ENCODE measurements around the gene ANO9. TPM values are rescaled to one million over a fixed set of nuclear protein-coding genes. Genes with fewer than 3 reads are reported as not detected.

Gene ANO9
- total and polyA plus RNA-seq, 9 donors: 0.12 to 11.4 (median 0.77) TPM

GRCh38 chr11:417652-418342, 24.0 kb downstream of the ANO9 start:
- H3K27ac ChIP-seq: no peak overlapping the region

DNA sequence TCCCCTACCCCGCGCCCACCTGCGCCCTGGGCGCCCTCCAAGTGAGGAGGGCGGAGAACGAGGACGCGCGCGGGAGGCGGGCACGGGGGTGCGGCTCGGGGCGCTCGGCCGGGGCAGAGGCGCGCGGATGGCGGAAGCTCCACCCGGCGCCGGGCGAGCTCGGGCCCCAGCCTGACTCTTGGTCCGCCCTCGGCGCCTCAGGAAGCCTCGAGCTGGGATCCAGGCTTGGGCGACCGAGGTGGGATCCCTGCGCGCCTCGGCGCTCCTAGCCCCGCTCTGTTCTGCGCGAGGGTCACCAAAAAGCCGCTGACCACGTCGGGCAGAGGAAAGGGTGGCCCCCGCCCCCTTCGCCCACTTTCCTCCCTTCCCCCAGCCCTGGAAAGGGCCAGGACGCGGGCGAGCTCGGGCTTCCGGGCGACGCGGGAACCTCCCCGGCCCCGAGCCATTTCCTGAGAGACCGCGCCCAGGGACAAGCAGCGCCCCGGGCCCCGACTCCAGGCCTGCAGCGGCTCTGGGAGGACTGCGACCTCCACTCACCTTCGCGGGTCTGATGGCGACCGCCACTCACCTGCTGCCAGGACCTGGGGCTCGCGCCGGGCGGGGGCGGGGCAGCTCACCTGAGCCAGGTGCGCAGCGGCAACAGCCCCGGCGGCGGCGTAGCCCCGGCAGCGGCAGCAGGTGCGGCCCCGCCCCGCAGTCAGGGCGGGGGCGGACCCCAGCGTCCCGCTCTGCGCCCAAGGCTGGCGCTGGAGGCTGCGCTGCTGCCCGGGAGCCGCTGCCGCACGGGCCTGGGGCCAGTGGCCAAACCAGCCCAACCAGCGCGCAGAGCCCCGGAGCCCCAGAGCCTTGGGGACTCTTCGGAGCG, 24.8 kb downstream of the ANO9 start:
- no peaks in the 10 kb centered on the region for H3K36me3 ChIP-seq
- TF ChIP-seq POLR2A (IDR thresholded peaks at IDR 0.05) (no peak), EP300 (IDR thresholded peaks at IDR 0.05) (no peak), CTCF (IDR thresholded peaks at IDR 0.05) (no peak)
- H3K4me1 ChIP-seq (ENCODE audit: insufficient read depth): peaks cover 2% of the 10 kb centered on the region
- H3K27ac ChIP-seq: no peak overlapping the region
- DNase-seq: peak in 1 of 5 donors; percentile 24
- H3K27me3 ChIP-seq: no peaks in the 10 kb centered on the region
- H3K4me3 ChIP-seq: peak overlapping the region; percentile 33
- intact Hi-C loops (cut with DNase I): no loop called here
- 1 to 2% (median 2%) methylated on average over 30 to 97 of the region's 97 CpGs for WGBS, 3 donors
- H3K9me3 ChIP-seq: no peaks in the 10 kb centered on the region

More at GRCh38 chr11:417652-418342, 24.0 kb downstream of the ANO9 start:
- WGBS, 3 donors: 51 to 56% (median 53%) methylated on average over 19 of the region's 19 CpGs
- no peaks in the 10 kb centered on the region for H3K9me3 ChIP-seq
- H3K4me1 ChIP-seq (ENCODE audit: insufficient read depth): peaks cover 2% of the 10 kb centered on the region
- TF ChIP-seq CTCF (IDR thresholded peaks at IDR 0.05) (no peak), POLR2A (IDR thresholded peaks at IDR 0.05) (no peak), EP300 (IDR thresholded peaks at IDR 0.05) (no peak)
- no peaks in the 10 kb centered on the region for H3K27me3 ChIP-seq
- DNase-seq: no peak
- intact Hi-C loops (cut with DNase I): no loop called here
- no peaks in the 10 kb centered on the region for H3K36me3 ChIP-seq
- H3K4me3 ChIP-seq: no peak overlapping the region

GRCh38 chr11:416051-416756, 25.6 kb downstream of the ANO9 start:
- no peaks in the 10 kb centered on the region for H3K36me3 ChIP-seq
- peak overlapping the region; percentile 33 for H3K4me3 ChIP-seq
- H3K9me3 ChIP-seq: no peaks in the 10 kb centered on the region
- no peak overlapping the region for H3K27ac ChIP-seq
- TF ChIP-seq CTCF (IDR thresholded peaks at IDR 0.05): no peak
- 11 to 18% (median 14%) methylated on average over 38 to 45 of the region's 45 CpGs for WGBS, 3 donors
- intact Hi-C loops (cut with DNase I): no loop called here
- H3K4me1 ChIP-seq (ENCODE audit: insufficient read depth): peaks cover 2% of the 10 kb centered on the region
- no peak for DNase-seq
- H3K27me3 ChIP-seq: no peaks in the 10 kb centered on the region

DNA sequence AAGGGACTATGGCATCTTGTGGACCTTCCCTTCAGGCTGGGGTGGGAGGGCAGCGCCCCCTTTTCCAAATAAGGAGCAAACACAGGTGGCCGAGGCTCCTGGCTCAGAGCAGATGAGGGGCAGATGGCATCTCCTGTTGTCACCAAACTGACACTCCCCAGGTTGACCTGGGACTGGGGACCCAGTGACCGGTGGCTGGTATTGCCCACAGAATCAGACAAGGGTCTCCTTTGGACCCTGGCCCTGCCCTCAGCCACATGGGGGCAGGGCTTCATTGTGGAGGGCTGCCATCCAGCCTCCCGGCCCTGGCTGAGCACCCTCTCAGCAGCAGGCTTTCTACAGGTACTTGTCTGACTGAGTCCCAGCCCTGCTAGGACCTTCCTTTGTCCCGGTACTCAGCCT, 26.2 kb downstream of the ANO9 start:
- intact Hi-C loops (cut with DNase I): no loop called here
- Histone ChIP-seq H3K36me3 (no peaks in the 10 kb centered on the region), H3K27ac (no peak overlapping the region), H3K4me3 (no peak overlapping the region), H3K4me1 (ENCODE audit: insufficient read depth) (peaks cover 2% of the 10 kb centered on the region), H3K27me3 (no peaks in the 10 kb centered on the region), H3K9me3 (no peaks in the 10 kb centered on the region)
- 60 to 79% (median 67%) methylated on average over 5 of the region's 5 CpGs for whole genome bisulfite sequencing, 3 donors
- no peak for DNase-seq
- no peak for TF ChIP-seq EP300 (IDR thresholded peaks at IDR 0.05)
- TF ChIP-seq CTCF (IDR thresholded peaks at IDR 0.05): no peak
- TF ChIP-seq POLR2A (IDR thresholded peaks at IDR 0.05): no peak
